ENCODE measurements around the gene ADARB2. TPM values are rescaled to one million over a fixed set of nuclear protein-coding genes. Genes with fewer than 3 reads are reported as not detected.

Gene ADARB2
- total RNA-seq, 1 donor from 2014 or later, result not detected

- no peak for DNase-seq
Observed at GRCh38 chr10:1520909-1521565, 216.3 kb downstream of the ADARB2 start.

- no peak for DNase-seq
Observed at GRCh38 chr10:1519391-1519790, 217.9 kb downstream of the ADARB2 start.

DNA sequence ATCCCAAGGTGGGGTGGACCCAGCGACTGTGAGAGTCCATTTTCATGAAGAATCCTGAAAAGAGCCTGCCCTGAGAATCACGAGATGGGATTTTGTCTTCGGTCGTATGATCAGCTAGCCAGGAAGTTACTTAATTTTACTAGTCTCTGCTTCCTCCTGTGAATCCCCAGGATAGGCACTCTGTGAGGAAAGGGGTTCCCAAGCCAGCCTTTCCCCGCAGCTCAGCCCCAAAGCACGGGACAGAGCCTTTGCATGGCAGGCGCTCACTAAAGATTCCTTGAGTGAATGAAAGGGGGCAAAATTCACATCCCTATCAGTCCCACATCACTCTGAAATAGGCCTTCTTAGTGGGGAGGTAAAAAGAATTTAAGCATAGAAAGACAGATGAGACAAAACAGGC is 219.6 kb downstream of the ADARB2 start:
- no peak for DNase-seq

DNA sequence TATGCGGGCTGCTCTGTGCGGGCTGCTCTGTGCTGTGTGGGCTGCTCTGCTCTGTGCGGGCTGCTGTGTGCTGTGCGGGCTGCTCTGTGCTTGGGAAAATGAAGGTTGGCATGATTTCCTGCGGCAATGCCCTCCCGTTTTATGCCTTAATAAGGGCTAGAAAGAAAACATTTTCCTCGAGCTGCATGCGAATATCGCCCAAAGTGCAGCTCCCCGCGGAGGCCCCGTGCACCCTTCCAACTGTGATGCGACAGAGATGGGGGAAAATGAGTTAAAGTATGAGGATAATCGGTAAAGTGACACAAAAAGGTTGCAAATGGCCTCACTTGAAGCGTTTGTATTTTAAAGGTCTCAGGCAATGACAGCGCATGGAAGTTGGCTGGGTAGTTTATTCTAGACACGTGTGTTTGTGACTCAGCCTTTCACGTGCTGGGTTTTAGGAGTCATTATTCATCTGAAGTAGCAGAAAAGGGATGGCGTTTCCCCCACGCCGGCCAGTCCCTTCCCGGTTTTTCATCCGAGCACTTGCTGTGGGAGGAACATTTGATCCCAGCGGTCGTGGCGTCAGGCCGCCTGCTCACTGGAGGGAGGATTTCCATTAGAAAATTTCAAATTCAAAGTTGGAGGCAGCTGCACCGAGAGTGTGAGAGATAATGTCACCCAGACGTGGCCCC is 220.7 kb downstream of the ADARB2 start:
- DNase-seq, result no peak

- no peak for DNase-seq
Observed at GRCh38 chr10:1515780-1516491, 221.4 kb downstream of the ADARB2 start.

GRCh38 chr10:1515121-1515779 is 222.1 kb downstream of the ADARB2 start:
- DNase-seq, result no peak

- DNase-seq, result no peak
Observed at GRCh38 chr10:1514681-1515080, 222.6 kb downstream of the ADARB2 start.

DNA sequence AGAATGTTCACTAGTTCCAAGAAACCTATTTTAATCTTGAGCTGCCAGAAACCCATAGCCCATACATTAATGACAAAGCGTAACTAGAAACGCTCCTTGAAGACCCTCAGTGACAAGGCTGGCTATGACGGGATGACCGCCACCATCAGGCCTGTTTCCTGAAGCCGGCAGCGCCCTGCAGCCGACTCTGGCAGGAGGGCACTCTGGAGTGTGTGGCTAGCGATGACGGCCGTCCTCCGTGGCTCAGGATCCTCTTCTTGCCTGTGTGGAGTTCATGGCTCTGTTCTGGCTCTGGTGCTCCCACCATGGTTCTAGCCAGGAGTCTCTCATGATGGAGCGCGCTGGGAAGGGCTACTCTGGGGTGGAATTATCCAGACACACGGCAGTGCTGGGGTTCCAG is 224.1 kb downstream of the ADARB2 start:
- DNase-seq, result no peak

GRCh38 chr10:1509011-1509530 is 228.3 kb downstream of the ADARB2 start:
- no peak for DNase-seq

DNA sequence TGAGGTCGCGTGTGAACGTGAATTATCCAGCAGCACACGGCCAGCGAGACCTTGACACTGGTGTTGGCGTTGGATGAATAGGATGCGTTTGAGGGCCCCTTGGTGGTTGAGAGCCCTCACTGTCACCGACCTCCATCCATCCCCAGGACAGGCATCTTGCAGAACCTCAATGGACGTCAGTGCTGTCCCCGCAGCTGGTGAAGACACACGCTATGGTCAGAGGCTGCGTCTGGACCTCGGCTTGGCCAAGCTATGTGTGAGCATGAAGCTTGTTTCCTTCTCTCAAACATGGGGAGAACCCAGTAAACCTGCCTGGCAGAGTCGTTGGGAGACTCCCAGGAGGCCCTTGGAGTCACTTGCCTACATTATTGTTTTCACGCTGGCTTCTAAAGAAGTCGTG is 229.2 kb downstream of the ADARB2 start:
- DNase-seq, result no peak

GRCh38 chr10:1507436-1507835 is 229.9 kb downstream of the ADARB2 start:
- DNase-seq, result no peak

GRCh38 chr10:1504940-1505339 is 232.4 kb downstream of the ADARB2 start:
- no peak for DNase-seq

- DNase-seq, result no peak
Observed at GRCh38 chr10:1504286-1504685, 233.0 kb downstream of the ADARB2 start.

DNA sequence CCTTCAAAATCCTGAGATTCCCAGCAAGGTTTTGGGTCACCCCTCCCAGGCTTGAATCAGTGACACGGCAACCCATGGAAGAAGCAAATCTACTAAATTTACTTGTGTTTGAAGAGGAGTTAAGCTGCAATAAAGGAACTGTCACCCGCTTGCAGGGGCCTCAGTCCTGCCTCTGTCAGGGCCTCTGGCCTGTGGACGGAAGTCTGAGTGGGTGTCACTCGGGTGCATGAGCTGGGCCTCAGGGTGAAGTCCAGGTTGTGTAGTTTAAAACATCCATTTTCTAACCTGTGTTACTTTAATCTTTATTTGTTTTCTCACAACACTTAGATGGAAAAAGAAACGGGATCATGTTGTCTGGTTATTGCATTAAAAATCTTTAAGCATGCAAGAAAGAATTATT is 234.9 kb downstream of the ADARB2 start:
- DNase-seq, result no peak

DNA sequence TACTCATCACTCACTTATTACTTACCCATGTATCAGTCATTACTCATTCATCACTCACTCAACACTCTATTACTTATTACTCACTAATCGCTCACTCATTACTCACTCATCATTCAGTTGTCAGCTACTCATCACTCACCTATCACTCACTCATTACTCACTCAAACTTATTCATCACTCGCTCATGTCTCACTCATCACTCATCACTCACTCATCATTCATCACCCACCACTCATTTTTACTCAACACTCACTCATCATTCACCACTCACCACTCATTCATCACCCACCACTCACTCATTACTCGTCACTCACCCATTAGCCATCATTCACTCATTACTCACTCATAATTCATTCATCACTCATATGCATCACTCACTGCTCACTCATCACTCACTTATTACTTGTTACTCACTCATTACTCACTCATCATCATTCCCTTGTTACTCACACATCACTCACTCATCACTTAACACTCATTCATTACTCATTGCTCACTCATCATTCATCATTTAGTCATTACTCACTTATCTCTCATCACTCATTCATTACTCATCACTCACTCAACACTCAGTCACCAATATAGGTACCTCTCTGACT is 237.9 kb downstream of the ADARB2 start:
- no peak for DNase-seq

- DNase-seq, result no peak
Observed at GRCh38 chr10:1498746-1499358, 238.5 kb downstream of the ADARB2 start.

GRCh38 chr10:1495915-1496517 is 241.3 kb downstream of the ADARB2 start:
- DNase-seq, result no peak

DNA sequence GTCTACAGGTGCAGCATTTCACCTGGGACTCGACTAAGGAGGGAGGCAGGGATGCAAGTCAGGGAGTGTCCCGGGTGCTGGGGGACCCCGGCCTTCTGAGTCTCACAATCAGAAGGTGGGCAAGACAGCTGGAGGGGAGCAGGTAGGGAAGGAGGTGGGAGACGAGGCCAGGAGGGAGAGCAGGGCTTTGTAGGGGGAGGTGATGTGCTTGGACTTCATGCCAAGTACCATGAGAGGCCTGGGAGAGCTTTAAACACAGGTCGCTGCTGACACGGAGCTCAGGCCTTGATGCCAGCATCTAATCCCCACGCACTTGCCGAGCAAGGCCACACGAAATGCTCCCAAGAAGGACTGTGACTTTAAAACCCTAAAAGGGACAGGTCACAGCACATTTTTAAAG is 244.7 kb downstream of the ADARB2 start:
- DNase-seq, result no peak

DNA sequence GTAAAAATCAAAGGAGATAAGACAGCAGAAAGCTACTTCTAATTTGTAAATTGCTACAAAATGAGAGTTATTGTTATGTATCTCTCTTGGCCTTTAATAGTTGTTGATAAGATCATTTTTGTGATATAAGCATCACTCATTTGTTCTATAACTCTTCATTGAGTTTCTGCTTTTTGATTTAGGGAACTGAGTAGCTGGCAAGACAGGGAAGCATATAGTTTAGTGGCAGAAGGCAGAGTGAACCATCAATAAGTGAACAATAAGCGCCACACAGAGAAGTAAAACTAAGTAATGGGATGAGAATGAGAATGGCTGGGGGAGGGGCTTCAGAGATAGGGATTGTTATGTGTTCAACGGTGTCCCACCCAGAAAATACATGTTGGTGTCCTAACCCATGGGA is 245.4 kb downstream of the ADARB2 start:
- no peak for DNase-seq

GRCh38 chr10:1489801-1490200 is 247.5 kb downstream of the ADARB2 start:
- DNase-seq, result no peak

DNA sequence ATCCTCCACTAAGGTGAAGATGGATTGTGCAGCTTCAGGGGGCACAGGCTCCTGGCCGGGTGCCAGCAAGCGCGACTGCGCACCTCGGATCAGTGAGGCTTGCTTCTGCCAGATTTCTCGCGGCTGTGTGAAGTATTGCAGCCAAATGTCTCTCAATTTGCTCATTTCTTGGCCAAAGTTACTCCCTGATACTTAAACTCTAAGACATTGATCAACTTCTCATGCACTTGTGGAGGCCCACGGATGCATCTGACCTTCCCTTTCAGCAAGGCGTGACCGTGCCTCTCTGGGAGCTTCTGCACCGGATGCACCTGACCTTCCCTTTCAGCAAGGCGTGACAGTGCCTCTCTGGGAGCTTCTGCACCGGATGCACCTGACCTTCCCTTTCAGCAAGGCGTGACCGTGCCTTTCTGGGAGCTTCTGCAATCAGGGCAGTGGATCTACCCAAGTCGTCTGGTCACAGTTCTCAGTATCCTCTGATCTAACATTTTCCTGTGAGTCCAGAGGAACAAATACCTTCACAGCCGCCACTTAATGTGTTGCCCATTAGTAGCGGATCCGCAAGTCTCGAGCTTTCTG is 248.3 kb downstream of the ADARB2 start:
- no peak for DNase-seq

All from dermis blood vessel endothelial cell (primary cell).